Measurements from ENCODE around the gene MACROH2A1. TPM values are rescaled to one million over a fixed set of nuclear protein-coding genes. Genes with fewer than 3 reads are reported as not detected.

Gene MACROH2A1
- total and polyA plus RNA-seq, 2 experiments from 2014 or later, result 64.9 to 81.6 TPM

GRCh38 chr5:135386096-135386495 is 12.9 kb downstream of the MACROH2A1 start:
- H3F3A ChIP-seq (replicated peaks; ENCODE audit: low read depth), result no peaks in the 10 kb centered on the region
- no peak overlapping the region for H3K27ac Mint-ChIP-seq
- ATAC-seq (no peak), DNase-seq (ENCODE audit: low spot score) (no peak)
- H3K4me3 ChIP-seq, result no peak overlapping the region
- peaks cover 64% of the 10 kb centered on the region for H3K36me3 Mint-ChIP-seq (ENCODE audit: low read depth)
- H3K9me2 ChIP-seq (ENCODE audit: insufficient read depth), result no peaks in the 10 kb centered on the region
- peaks cover 4% of the 10 kb centered on the region; the same call in 1 of the 2 replicates for H3K79me2 ChIP-seq (replicated peaks; ENCODE audit: insufficient read depth)
- no peaks in the 10 kb centered on the region for H3K4me1 ChIP-seq (ENCODE audit: insufficient read depth)
- H3K4me3 Mint-ChIP-seq, result no peak overlapping the region
- no peaks in the 10 kb centered on the region for H3K9me3 Mint-ChIP-seq
- H3K27ac ChIP-seq (ENCODE audit: low read depth), result no peak overlapping the region
- peaks cover 13% of the 10 kb centered on the region; the same call in 1 of the 2 replicates for H4K20me1 ChIP-seq (replicated peaks; ENCODE audit: insufficient read depth)
- no peaks in the 10 kb centered on the region for H3K27me3 ChIP-seq (ENCODE audit: insufficient read depth)
- no peak for TF ChIP-seq EZH2 (IDR thresholded peaks at IDR 0.05; ENCODE audit: low read depth, unreplicated experiment)
- TF ChIP-seq, protein P1, sequence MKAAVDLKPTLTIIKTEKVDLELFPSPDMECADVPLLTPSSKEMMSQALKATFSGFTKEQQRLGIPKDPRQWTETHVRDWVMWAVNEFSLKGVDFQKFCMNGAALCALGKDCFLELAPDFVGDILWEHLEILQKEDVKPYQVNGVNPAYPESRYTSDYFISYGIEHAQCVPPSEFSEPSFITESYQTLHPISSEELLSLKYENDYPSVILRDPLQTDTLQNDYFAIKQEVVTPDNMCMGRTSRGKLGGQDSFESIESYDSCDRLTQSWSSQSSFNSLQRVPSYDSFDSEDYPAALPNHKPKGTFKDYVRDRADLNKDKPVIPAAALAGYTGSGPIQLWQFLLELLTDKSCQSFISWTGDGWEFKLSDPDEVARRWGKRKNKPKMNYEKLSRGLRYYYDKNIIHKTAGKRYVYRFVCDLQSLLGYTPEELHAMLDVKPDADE (IDR thresholded peaks at IDR 0.05), result no peak
- no peak for TF ChIP-seq ZNF331 (CRISPR knock-in tag; IDR thresholded peaks at IDR 0.05; ENCODE audit: low read depth)
- TF ChIP-seq REST (IDR thresholded peaks at IDR 0.05; ENCODE audit: unreplicated experiment), result no peak
- no peak for TF ChIP-seq JUNB (IDR thresholded peaks at IDR 0.05; ENCODE audit: unreplicated experiment)
- TF ChIP-seq EZH2phosphoT487 (IDR thresholded peaks at IDR 0.05; ENCODE audit: unreplicated experiment), result no peak
- no peak for TF ChIP-seq NANOG (IDR thresholded peaks at IDR 0.05; ENCODE audit: borderline replicate concordance)
- TF ChIP-seq, protein P2, sequence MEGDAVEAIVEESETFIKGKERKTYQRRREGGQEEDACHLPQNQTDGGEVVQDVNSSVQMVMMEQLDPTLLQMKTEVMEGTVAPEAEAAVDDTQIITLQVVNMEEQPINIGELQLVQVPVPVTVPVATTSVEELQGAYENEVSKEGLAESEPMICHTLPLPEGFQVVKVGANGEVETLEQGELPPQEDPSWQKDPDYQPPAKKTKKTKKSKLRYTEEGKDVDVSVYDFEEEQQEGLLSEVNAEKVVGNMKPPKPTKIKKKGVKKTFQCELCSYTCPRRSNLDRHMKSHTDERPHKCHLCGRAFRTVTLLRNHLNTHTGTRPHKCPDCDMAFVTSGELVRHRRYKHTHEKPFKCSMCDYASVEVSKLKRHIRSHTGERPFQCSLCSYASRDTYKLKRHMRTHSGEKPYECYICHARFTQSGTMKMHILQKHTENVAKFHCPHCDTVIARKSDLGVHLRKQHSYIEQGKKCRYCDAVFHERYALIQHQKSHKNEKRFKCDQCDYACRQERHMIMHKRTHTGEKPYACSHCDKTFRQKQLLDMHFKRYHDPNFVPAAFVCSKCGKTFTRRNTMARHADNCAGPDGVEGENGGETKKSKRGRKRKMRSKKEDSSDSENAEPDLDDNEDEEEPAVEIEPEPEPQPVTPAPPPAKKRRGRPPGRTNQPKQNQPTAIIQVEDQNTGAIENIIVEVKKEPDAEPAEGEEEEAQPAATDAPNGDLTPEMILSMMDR (conservative IDR thresholded peaks at IDR 0.05; ENCODE audit: low read depth in 2 of 2), result no peak
- no peak for TF ChIP-seq CREB1 (CRISPR knock-in tag; IDR thresholded peaks at IDR 0.05; ENCODE audit: low read depth)
- TF ChIP-seq ZNF114 (CRISPR knock-in tag; IDR thresholded peaks at IDR 0.05), result no peak
- TF ChIP-seq, protein P3, sequence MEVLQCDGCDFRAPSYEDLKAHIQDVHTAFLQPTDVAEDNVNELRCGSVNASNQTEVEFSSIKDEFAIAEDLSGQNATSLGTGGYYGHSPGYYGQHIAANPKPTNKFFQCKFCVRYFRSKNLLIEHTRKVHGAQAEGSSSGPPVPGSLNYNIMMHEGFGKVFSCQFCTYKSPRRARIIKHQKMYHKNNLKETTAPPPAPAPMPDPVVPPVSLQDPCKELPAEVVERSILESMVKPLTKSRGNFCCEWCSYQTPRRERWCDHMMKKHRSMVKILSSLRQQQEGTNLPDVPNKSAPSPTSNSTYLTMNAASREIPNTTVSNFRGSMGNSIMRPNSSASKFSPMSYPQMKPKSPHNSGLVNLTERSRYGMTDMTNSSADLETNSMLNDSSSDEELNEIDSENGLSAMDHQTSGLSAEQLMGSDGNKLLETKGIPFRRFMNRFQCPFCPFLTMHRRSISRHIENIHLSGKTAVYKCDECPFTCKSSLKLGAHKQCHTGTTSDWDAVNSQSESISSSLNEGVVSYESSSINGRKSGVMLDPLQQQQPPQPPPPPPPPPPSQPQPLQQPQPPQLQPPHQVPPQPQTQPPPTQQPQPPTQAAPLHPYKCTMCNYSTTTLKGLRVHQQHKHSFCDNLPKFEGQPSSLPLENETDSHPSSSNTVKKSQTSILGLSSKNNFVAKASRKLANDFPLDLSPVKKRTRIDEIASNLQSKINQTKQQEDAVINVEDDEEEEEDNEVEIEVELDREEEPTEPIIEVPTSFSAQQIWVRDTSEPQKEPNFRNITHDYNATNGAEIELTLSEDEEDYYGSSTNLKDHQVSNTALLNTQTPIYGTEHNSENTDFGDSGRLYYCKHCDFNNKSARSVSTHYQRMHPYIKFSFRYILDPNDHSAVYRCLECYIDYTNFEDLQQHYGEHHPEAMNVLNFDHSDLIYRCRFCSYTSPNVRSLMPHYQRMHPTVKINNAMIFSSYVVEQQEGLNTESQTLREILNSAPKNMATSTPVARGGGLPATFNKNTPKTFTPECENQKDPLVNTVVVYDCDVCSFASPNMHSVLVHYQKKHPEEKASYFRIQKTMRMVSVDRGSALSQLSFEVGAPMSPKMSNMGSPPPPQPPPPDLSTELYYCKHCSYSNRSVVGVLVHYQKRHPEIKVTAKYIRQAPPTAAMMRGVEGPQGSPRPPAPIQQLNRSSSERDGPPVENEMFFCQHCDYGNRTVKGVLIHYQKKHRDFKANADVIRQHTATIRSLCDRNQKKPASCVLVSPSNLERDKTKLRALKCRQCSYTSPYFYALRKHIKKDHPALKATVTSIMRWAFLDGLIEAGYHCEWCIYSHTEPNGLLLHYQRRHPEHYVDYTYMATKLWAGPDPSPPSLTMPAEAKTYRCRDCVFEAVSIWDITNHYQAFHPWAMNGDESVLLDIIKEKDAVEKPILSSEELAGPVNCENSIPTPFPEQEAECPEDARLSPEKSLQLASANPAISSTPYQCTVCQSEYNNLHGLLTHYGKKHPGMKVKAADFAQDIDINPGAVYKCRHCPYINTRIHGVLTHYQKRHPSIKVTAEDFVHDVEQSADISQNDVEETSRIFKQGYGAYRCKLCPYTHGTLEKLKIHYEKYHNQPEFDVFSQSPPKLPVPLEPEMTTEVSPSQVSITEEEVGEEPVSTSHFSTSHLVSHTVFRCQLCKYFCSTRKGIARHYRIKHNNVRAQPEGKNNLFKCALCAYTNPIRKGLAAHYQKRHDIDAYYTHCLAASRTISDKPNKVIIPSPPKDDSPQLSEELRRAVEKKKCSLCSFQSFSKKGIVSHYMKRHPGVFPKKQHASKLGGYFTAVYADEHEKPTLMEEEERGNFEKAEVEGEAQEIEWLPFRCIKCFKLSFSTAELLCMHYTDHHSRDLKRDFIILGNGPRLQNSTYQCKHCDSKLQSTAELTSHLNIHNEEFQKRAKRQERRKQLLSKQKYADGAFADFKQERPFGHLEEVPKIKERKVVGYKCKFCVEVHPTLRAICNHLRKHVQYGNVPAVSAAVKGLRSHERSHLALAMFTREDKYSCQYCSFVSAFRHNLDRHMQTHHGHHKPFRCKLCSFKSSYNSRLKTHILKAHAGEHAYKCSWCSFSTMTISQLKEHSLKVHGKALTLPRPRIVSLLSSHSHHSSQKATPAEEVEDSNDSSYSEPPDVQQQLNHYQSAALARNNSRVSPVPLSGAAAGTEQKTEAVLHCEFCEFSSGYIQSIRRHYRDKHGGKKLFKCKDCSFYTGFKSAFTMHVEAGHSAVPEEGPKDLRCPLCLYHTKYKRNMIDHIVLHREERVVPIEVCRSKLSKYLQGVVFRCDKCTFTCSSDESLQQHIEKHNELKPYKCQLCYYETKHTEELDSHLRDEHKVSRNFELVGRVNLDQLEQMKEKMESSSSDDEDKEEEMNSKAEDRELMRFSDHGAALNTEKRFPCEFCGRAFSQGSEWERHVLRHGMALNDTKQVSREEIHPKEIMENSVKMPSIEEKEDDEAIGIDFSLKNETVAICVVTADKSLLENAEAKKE (CRISPR knock-in tag; IDR thresholded peaks at IDR 0.05), result no peak
- no peak for TF ChIP-seq STAT1 (IDR thresholded peaks at IDR 0.05; ENCODE audit: unreplicated experiment)
- no peak for TF ChIP-seq POLR2AphosphoS5 (IDR thresholded peaks at IDR 0.05; ENCODE audit: low read depth)
- no peaks in the 10 kb centered on the region for H3K4me1 Mint-ChIP-seq
- H3K36me3 ChIP-seq (ENCODE audit: insufficient read depth), result peaks cover 3% of the 10 kb centered on the region; the same call in 1 of the 2 replicates
- no peak overlapping the region for H2AFZ ChIP-seq
- H3K27me3 Mint-ChIP-seq (ENCODE audit: insufficient read depth, low read depth, poor library complexity), result no peaks in the 10 kb centered on the region
- no peak overlapping the region for H3K4me2 ChIP-seq

Measured in GM23338 (cell line).